ENCODE results near the gene MON2. TPM values are rescaled to one million over a fixed set of nuclear protein-coding genes. Genes with fewer than 3 reads are reported as not detected.

Gene MON2
- total RNA-seq, 4 donors from 2014 or later: 23.5 to 75.8 (median 40.6) TPM

GRCh38 chr12:62533755-62534107 lies 67.1 kb downstream of the MON2 start:
- no peak for ATAC-seq
- H3K4me1 ChIP-seq: peaks cover 0 to 14% (median 3%) of the 10 kb centered on the region in 3 donors
- no peak overlapping the region for H3K4me3 ChIP-seq
- H3K36me3 ChIP-seq: peaks cover 0 to 64% of the 10 kb centered on the region in 2 donors
- H3K27me3 ChIP-seq: no peaks in the 10 kb centered on the region
- TF ChIP-seq POLR2A (IDR thresholded peaks at IDR 0.05) (no peak), POLR2AphosphoS5 (IDR thresholded peaks at IDR 0.05) (no peak), CTCF (IDR thresholded peaks at IDR 0.05) (no peak), EP300 (IDR thresholded peaks at IDR 0.05) (no peak)
- H3K27ac ChIP-seq: no peak overlapping the region
- 80 to 83% methylated on average over 1 of the region's 2 CpGs for WGBS, 2 donors (ENCODE audit: low coverage in 1 of 2)
- H3K9me3 ChIP-seq: no peaks in the 10 kb centered on the region

GRCh38 chr12:62536546-62536945 lies 69.9 kb downstream of the MON2 start:
- no peak for ATAC-seq
- peaks cover 0 to 77% of the 10 kb centered on the region in 2 donors for H3K36me3 ChIP-seq
- TF ChIP-seq POLR2A (IDR thresholded peaks at IDR 0.05) (no peak), CTCF (IDR thresholded peaks at IDR 0.05) (no peak), POLR2AphosphoS5 (IDR thresholded peaks at IDR 0.05) (no peak), EP300 (IDR thresholded peaks at IDR 0.05) (no peak)
- no peak overlapping the region for H3K4me3 ChIP-seq
- no peaks in the 10 kb centered on the region for H3K27me3 ChIP-seq
- peaks cover 0 to 14% (median 3%) of the 10 kb centered on the region in 3 donors for H3K4me1 ChIP-seq
- no peaks in the 10 kb centered on the region for H3K9me3 ChIP-seq
- WGBS, 2 donors (ENCODE audit: low coverage in 1 of 2): 91 to 100% methylated on average over 1 to 4 of the region's 4 CpGs
- H3K27ac ChIP-seq: no peak overlapping the region

- Histone ChIP-seq H3K9me3 (no peaks in the 10 kb centered on the region), H3K27ac (peak overlapping the region in 1 of 4 donors; percentile 30), H3K4me1 (peaks cover 0 to 14% (median 3%) of the 10 kb centered on the region in 3 donors), H3K36me3 (peaks cover 0 to 75% of the 10 kb centered on the region in 2 donors), H3K27me3 (no peaks in the 10 kb centered on the region), H3K4me3 (no peak overlapping the region)
- no peak for ATAC-seq
- TF ChIP-seq POLR2AphosphoS5 (IDR thresholded peaks at IDR 0.05) (peak; percentile 35), EP300 (IDR thresholded peaks at IDR 0.05) (no peak), POLR2A (IDR thresholded peaks at IDR 0.05) (no peak)
- WGBS, 2 donors (ENCODE audit: low coverage in 1 of 2): 47 to 78% methylated on average over 2 of the region's 2 CpGs
Observed at GRCh38 chr12:62537551-62537950, 70.9 kb downstream of the MON2 start.

GRCh38 chr12:62540354-62540753 lies 73.7 kb downstream of the MON2 start:
- 66 to 76% methylated on average over 2 of the region's 2 CpGs for WGBS, 2 donors (ENCODE audit: low coverage in 1 of 2)
- ATAC-seq: no peak
- Histone ChIP-seq H3K27ac (no peak overlapping the region), H3K4me3 (no peak overlapping the region), H3K27me3 (no peaks in the 10 kb centered on the region), H3K4me1 (peaks cover 0 to 14% (median 3%) of the 10 kb centered on the region in 3 donors), H3K9me3 (no peaks in the 10 kb centered on the region), H3K36me3 (peaks cover 0 to 80% of the 10 kb centered on the region in 2 donors)
- TF ChIP-seq EP300 (IDR thresholded peaks at IDR 0.05) (no peak), POLR2AphosphoS5 (IDR thresholded peaks at IDR 0.05) (no peak), CTCF (IDR thresholded peaks at IDR 0.05) (no peak), POLR2A (IDR thresholded peaks at IDR 0.05) (no peak)

GRCh38 chr12:62542814-62543213 lies 76.2 kb downstream of the MON2 start:
- H3K4me1 ChIP-seq: peaks cover 0 to 6% (median 2%) of the 10 kb centered on the region in 3 donors

More at GRCh38 chr12:62542814-62543213, 76.2 kb downstream of the MON2 start:
- H3K4me3 ChIP-seq: no peak overlapping the region
- no peak for ATAC-seq
- H3K27ac ChIP-seq: no peak overlapping the region
- TF ChIP-seq POLR2A (IDR thresholded peaks at IDR 0.05) (no peak), CTCF (IDR thresholded peaks at IDR 0.05) (no peak), POLR2AphosphoS5 (IDR thresholded peaks at IDR 0.05) (no peak), EP300 (IDR thresholded peaks at IDR 0.05) (no peak)
- no peaks in the 10 kb centered on the region for H3K9me3 ChIP-seq
- WGBS, 2 donors (ENCODE audit: low coverage in 1 of 2): 88 to 94% methylated on average over 1 of the region's 1 CpG
- no peaks in the 10 kb centered on the region for H3K27me3 ChIP-seq
- H3K36me3 ChIP-seq: peaks cover 0 to 84% of the 10 kb centered on the region in 2 donors
